22Rv1 (cell line): ENCODE measurements around the gene NR2F1-AS1.

Source experiments
- ZFX ChIP-seq: fragments of 450-650 bp; IDR thresholded peaks from 2 replicates; pipeline ENCODE4 v1.6.1; 2017; ENCODE audit warnings: antibody characterized with exemption, borderline replicate concordance
- TF ChIP-seq, protein P1 (sequence below): fragments of 450-650 bp; IDR thresholded peaks from 2 replicates; pipeline ENCODE4 v1.5.1; 2017; ENCODE audit warnings: mild to moderate bottlenecking

DNA sequence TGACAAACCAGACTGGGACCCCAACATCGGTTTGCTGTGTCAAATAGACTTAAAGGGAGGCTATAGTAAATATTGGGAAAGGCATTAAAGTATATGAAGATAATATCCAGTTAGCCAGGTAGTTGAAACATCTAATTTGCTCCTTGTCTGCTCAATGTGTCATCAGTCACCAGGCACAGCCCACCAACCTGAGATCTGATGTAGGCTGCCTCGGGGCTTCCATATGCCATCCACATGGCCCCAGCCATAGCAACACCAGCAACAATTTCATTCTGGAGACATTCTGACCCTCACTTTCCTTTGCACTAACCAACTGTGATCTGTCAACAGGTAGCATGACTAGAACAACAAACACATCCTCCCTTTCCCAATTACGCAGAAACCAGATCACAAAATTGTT lies 196.0 kb downstream of the NR2F1-AS1 start:
- TF ChIP-seq, protein P1, sequence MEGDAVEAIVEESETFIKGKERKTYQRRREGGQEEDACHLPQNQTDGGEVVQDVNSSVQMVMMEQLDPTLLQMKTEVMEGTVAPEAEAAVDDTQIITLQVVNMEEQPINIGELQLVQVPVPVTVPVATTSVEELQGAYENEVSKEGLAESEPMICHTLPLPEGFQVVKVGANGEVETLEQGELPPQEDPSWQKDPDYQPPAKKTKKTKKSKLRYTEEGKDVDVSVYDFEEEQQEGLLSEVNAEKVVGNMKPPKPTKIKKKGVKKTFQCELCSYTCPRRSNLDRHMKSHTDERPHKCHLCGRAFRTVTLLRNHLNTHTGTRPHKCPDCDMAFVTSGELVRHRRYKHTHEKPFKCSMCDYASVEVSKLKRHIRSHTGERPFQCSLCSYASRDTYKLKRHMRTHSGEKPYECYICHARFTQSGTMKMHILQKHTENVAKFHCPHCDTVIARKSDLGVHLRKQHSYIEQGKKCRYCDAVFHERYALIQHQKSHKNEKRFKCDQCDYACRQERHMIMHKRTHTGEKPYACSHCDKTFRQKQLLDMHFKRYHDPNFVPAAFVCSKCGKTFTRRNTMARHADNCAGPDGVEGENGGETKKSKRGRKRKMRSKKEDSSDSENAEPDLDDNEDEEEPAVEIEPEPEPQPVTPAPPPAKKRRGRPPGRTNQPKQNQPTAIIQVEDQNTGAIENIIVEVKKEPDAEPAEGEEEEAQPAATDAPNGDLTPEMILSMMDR = no peak
- no peak for TF ChIP-seq ZFX
